Measurements from ENCODE around the gene RPTOR.

The RPTOR gene

DNA sequence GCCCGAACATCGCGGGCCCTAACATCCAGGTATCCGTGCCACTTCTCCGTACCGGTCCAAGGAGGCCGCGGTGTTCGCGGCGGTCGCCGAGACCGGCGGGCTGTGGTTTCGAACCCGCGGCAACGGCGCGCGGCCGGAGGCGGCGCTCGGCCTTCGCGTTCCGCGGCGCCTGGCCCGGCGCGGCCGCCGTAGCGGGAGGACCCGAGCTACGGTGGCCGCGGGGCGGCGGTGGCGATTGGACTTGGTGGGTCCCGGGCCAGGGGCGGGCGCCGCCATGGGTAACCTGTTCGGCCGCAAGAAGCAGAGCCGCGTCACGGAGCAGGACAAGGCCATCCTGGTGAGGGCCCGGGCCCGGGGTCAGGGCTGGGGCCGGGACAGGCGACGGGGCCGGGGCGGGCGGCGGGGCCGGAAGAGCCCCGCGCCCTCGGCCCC is 447.0 kb downstream of the RPTOR start, which contains the start of gene CHMP6 (continued):
- TF ChIP-seq, protein P1, sequence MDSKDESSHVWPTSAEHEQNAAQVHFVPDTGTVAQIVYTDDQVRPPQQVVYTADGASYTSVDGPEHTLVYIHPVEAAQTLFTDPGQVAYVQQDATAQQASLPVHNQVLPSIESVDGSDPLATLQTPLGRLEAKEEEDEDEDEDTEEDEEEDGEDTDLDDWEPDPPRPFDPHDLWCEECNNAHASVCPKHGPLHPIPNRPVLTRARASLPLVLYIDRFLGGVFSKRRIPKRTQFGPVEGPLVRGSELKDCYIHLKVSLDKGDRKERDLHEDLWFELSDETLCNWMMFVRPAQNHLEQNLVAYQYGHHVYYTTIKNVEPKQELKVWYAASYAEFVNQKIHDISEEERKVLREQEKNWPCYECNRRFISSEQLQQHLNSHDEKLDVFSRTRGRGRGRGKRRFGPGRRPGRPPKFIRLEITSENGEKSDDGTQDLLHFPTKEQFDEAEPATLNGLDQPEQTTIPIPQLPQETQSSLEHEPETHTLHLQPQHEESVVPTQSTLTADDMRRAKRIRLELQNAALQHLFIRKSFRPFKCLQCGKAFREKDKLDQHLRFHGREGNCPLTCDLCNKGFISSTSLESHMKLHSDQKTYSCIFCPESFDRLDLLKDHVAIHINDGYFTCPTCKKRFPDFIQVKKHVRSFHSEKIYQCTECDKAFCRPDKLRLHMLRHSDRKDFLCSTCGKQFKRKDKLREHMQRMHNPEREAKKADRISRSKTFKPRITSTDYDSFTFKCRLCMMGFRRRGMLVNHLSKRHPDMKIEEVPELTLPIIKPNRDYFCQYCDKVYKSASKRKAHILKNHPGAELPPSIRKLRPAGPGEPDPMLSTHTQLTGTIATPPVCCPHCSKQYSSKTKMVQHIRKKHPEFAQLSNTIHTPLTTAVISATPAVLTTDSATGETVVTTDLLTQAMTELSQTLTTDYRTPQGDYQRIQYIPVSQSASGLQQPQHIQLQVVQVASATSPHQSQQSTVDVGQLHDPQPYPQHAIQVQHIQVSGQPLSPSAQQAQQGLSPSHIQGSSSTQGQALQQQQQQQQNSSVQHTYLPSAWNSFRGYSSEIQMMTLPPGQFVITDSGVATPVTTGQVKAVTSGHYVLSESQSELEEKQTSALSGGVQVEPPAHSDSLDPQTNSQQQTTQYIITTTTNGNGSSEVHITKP (tag by site-specific recombination; IDR thresholded peaks at IDR 0.05): no peak
- TF ChIP-seq YY2 (tag by site-specific recombination; IDR thresholded peaks at IDR 0.05) (no peak), SCRT2 (tag by site-specific recombination; IDR thresholded peaks at IDR 0.05) (no peak), ZSCAN30 (tag by site-specific recombination; IDR thresholded peaks at IDR 0.05) (peak; percentile 53; the same call in 1 of the 2 replicates), ZNF426 (tag by site-specific recombination; IDR thresholded peaks at IDR 0.05) (no peak), ZNF677 (tag by site-specific recombination; IDR thresholded peaks at IDR 0.05) (peak; percentile 33; the same call in 1 of the 2 replicates), ZEB2 (tag by site-specific recombination; IDR thresholded peaks at IDR 0.05) (0 out of 2 replicates have a peak, but pooled peaks have one; percentile 3), RBAK (tag by site-specific recombination; IDR thresholded peaks at IDR 0.05) (no peak), ZNF549 (tag by site-specific recombination; IDR thresholded peaks at IDR 0.05) (no peak), ZNF843 (tag by site-specific recombination; IDR thresholded peaks at IDR 0.05) (no peak)

DNA sequence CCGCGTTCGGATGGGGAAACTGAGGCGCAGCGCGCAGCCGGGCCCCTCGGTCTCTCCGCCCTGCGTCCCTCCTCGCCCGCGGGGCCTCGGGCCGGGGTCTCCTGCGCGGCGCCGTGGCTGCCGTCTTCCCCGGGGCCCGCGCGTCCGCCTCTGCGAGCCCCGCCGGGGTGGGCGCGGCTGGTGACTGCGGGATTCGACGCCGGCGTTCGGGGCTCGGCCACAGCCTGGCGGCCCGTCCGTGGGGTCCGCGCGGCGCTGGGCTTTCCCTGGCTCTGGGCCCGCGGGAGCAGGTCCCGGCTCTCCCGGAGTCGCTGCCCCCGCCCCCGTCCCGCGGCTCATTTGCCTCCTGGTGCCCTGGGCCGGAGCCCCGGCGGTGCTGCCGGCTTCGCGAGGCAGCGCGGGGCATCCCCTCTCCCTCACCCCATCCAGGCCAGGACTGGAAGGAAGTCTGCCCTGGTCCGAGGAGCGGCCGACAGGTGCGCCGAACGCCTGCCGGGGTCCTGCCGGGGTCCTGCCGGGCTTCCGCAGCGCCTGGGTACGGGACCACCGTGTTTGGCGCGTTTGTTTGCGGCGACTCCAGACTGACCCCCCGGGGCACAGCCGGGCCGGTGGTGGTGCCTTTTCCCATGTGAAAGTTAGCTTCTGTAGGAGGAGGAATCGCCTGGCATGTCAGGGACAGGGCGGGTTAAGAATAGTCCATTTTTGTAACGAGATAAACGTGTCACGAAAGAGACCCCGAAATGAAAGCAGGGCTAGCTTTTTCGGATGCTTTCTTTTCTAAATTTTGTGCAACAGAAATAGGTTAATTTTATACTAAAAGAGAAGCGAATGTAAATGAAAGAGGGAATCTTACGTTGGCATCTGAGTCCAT is 447.7 kb downstream of the RPTOR start:
- H3K27ac ChIP-seq (ENCODE audit: extremely low read depth, low read depth, low read length): peak overlapping the region; percentile 63; the same call in 1 of the 2 replicates
- H3K4me1 ChIP-seq (ENCODE audit: control insufficient read depth, insufficient read depth, low read length): peaks cover 2% of the 10 kb centered on the region; the same call in 1 of the 2 replicates
- peaks cover 0 to 23% of the 10 kb centered on the region in 2 experiments; a peak in 2 of 3 replicates for H3K36me3 ChIP-seq (ENCODE audit: control insufficient read depth in 2 of 2, insufficient read depth in 1 of 2, low read length in 2 of 2)
- ChIA-PET CTCF (interaction anchor here (0.8 to 2.7 kb wide), 3 partner anchors 17 to 110 kb away, joined by 3 to 14 read pairs (median 10); no protein-coding TSS in a partner anchor), POLR2A (interaction anchor here (1.0 kb wide), 1 partner anchor 43 kb away, joined by 3 read pairs; the partner anchor contains the start of gene BAIAP2)
- H3K4me3 ChIP-seq (ENCODE audit: low read depth, low read length): peak overlapping the region; percentile 63
- H3K9me3 ChIP-seq (ENCODE audit: control insufficient read depth, insufficient read depth, low read depth, low read length): no peaks in the 10 kb centered on the region
- TF ChIP-seq GLIS2 (tag by site-specific recombination; IDR thresholded peaks at IDR 0.05) (peak; percentile 45; the same call in 1 of the 2 replicates), ZSCAN18 (tag by site-specific recombination; IDR thresholded peaks at IDR 0.05) (no peak), ZBTB26 (tag by site-specific recombination; optimal IDR thresholded peaks at IDR 0.05) (peak; percentile 12), ZNF335 (tag by site-specific recombination; conservative IDR thresholded peaks at IDR 0.05) (peak; percentile 14; the same call in 1 of the 2 replicates), GLIS1 (tag by site-specific recombination; IDR thresholded peaks at IDR 0.05) (peak; percentile 72)
